CD14-positive monocyte (primary cell): ENCODE measurements around the gene WDR43. TPM values are rescaled to one million over a fixed set of nuclear protein-coding genes. Genes with fewer than 3 reads are reported as not detected.
A peak's percentile ranks its signal among the peaks of the same experiment; 100 is the strongest.

Experiments
- DNase-seq, 3 donors: peaks; one replicate each; pipeline ENCODE4 v3.0.0-alpha.2; 2011 to 2022
- H2AFZ ChIP-seq: 2 replicates; pipeline ENCODE4 v1.6.0; 2012; ENCODE audit warnings: mild to moderate bottlenecking, low read depth, low read length, inconsistent platforms; ENCODE audit not compliant: insufficient read depth, poor library complexity, severe bottlenecking
- H3K27ac ChIP-seq, 2 donors: 1 replicate in 1 of 2; 2 replicates in 1 of 2; pipeline ENCODE4 v1.5.1; 2012 to 2013; ENCODE audit warnings: low read length in 2 of 2, control low read depth in 1 of 2, inconsistent platforms in 1 of 2, low read depth in 1 of 2, mild to moderate bottlenecking in 1 of 2
- H3K27me3 ChIP-seq, 2 donors: one replicate each; pipeline versions ENCODE4 v1.6.0 to v1.6.1; 2011 to 2013; ENCODE audit warnings: low read length in 2 of 2; ENCODE audit not compliant: control insufficient read depth in 2 of 2, insufficient read depth in 2 of 2
- H3K36me3 ChIP-seq, 2 donors: replicated peaks in 1 of 2; 1 replicate in 1 of 2; 2 replicates in 1 of 2; pipeline versions ENCODE4 v1.5.1 to v1.6.1; 2012 to 2013; ENCODE audit warnings: low read length in 2 of 2, control low read depth in 1 of 2, inconsistent platforms in 1 of 2, mild to moderate bottlenecking in 1 of 2; ENCODE audit not compliant: insufficient read depth in 2 of 2, control insufficient read depth in 1 of 2
- H3K4me1 ChIP-seq, 2 donors: 1 replicate in 1 of 2; 2 replicates in 1 of 2; pipeline versions ENCODE4 v1.5.1 to v1.6.1; 2012 to 2013; ENCODE audit warnings: low read length in 2 of 2, control low read depth in 1 of 2, inconsistent platforms in 1 of 2, mild to moderate bottlenecking in 1 of 2, moderate library complexity in 1 of 2; ENCODE audit not compliant: insufficient read depth in 2 of 2, control insufficient read depth in 1 of 2
- H3K4me2 ChIP-seq: replicated peaks from 2 replicates; pipeline ENCODE3; 2012; ENCODE audit warnings: low read length, moderate library complexity, mild to moderate bottlenecking; ENCODE audit not compliant: poor library complexity, severe bottlenecking; ENCODE audit errors: extremely low read depth
- H3K4me3 ChIP-seq, 3 experiments: fragments of 200-600 bp in 1 of 3; sonication (generic) in 1 of 3; replicated peaks in 1 of 3; 1 replicate in 2 of 3; 2 replicates in 1 of 3; pipeline ENCODE4 v1.5.1; 2011 to 2013; ENCODE audit warnings: low read length in 3 of 3, mild to moderate bottlenecking in 3 of 3, control low read depth in 2 of 3, low read depth in 2 of 3, inconsistent platforms in 1 of 3, moderate library complexity in 1 of 3
- H3K79me2 ChIP-seq: 2 replicates; pipeline ENCODE4 v1.6.0; 2012; ENCODE audit warnings: mild to moderate bottlenecking, control low read depth, inconsistent platforms, low read length, moderate library complexity; ENCODE audit not compliant: insufficient read depth
- H3K9ac ChIP-seq: 2 replicates; pipeline ENCODE4 v1.6.0; 2017; ENCODE audit warnings: low read length, mild to moderate bottlenecking; ENCODE audit not compliant: insufficient read depth, poor library complexity, severe bottlenecking
- H3K9me3 ChIP-seq, 2 donors: replicated peaks in 1 of 2; 1 replicate in 1 of 2; 2 replicates in 1 of 2; pipeline versions ENCODE4 v1.5.1 to v1.6.1; 2012 to 2013; ENCODE audit warnings: low read length in 2 of 2, control low read depth in 1 of 2; ENCODE audit not compliant: control insufficient read depth in 1 of 2, insufficient read depth in 1 of 2
- H4K20me1 ChIP-seq: 2 replicates; pipeline ENCODE4 v1.6.0; 2012; ENCODE audit warnings: mild to moderate bottlenecking, low read length, control low read depth, moderate library complexity; ENCODE audit not compliant: insufficient read depth
- H3K27ac Mint-ChIP-seq, 7 donors: one replicate each; pipeline ENCODE4 v1.8.0; 2020; ENCODE audit warnings: mild to moderate bottlenecking in 7 of 7, mixed read lengths in 7 of 7, moderate library complexity in 6 of 7, inconsistent platforms in 2 of 7
- H3K27me3 Mint-ChIP-seq, 3 donors: one replicate each; pipeline ENCODE4 v1.8.0; 2021 to 2022; ENCODE audit warnings: low read depth in 3 of 3, mild to moderate bottlenecking in 3 of 3, mixed read lengths in 3 of 3, moderate library complexity in 3 of 3, inconsistent platforms in 1 of 3
- H3K36me3 Mint-ChIP-seq, 2 donors: one replicate each; pipeline ENCODE4 v1.8.0; 2020; ENCODE audit warnings: mixed read lengths in 2 of 2, inconsistent platforms in 1 of 2, mild to moderate bottlenecking in 1 of 2
- H3K4me1 Mint-ChIP-seq: one replicate; pipeline ENCODE4 v1.8.0; 2020; ENCODE audit warnings: mild to moderate bottlenecking, mixed read lengths
- H3K4me3 Mint-ChIP-seq, 2 donors: one replicate each; pipeline ENCODE4 v1.8.0; 2020; ENCODE audit warnings: mild to moderate bottlenecking in 2 of 2, mixed read lengths in 2 of 2, moderate library complexity in 1 of 2
- H3K9me3 Mint-ChIP-seq, 7 donors: one replicate each; pipeline ENCODE4 v1.8.0; 2020 to 2022; ENCODE audit warnings: mixed read lengths in 7 of 7, mild to moderate bottlenecking in 6 of 7, moderate library complexity in 6 of 7, inconsistent platforms in 2 of 7
- CTCF ChIP-seq: fragments of 200-600 bp; IDR thresholded peaks from one replicate; pipeline ENCODE4 v1.8.0; 2022; ENCODE audit warnings: antibody characterized with exemption, mild to moderate bottlenecking
- WGBS: methylation state at CpG from one replicate; pipeline ENCODE4 v1.1.5; 2013; ENCODE audit warnings: missing lambda C conversion rate; ENCODE audit not compliant: insufficient coverage; 5-methylcytosine and 5-hydroxymethylcytosine counted together
- intact Hi-C, 2 donors: fragments of 100-400 bp; cut with micrococcal nuclease; formaldehyde crosslinking; loops; one replicate each; pipeline versions ENCODE4 v1.15.0 to v1.15.1; 2023
- polyA plus RNA-seq, 3 donors: library from polyadenylated mRNA; depleted of rRNA in 1 of 3; unstranded in 2 of 3; stranded (reverse) in 1 of 3; fragments of 300-500 nt in 2 of 3; fragments of >200 nt in 1 of 3; fragmentation: Illumina TruSeq in 2 of 3; gene quantifications; 1 replicate in 2 of 3; 2 replicates in 1 of 3; pipeline ENCODE4 v1.2.3, GENCODE V29; 2012 to 2021

Gene WDR43
- polyA plus RNA-seq, 3 donors: 12.2 to 19.2 (median 16.1) TPM

GRCh38 chr2:28978606-28979005 is 84.1 kb downstream of the WDR43 start:
- 67% methylated on average over 3 of the region's 6 CpGs for WGBS
- H3K27me3 ChIP-seq: no peaks in the 10 kb centered on the region
- Mint-ChIP-seq H3K27ac (peak overlapping the region in 2 of 7 donors; percentile 30 to 36), H3K4me1 (no peaks in the 10 kb centered on the region), H3K9me3 (peaks cover 0 to 3% (median 0%) of the 10 kb centered on the region in 7 donors), H3K4me3 (no peak overlapping the region), H3K36me3 (no peaks in the 10 kb centered on the region), H3K27me3 (peaks cover 0 to 1% (median 0%) of the 10 kb centered on the region in 3 donors)
- H3K9me3 ChIP-seq: no peaks in the 10 kb centered on the region
- no peak overlapping the region for H3K4me3 ChIP-seq
- no peak overlapping the region for H3K9ac ChIP-seq
- H3K27ac ChIP-seq: no peak overlapping the region
- no peak for TF ChIP-seq CTCF
- DNase-seq: no peak
- H3K4me2 ChIP-seq: no peak overlapping the region
- H3K79me2 ChIP-seq: no peaks in the 10 kb centered on the region
- intact Hi-C loops: loop anchor here in 1 of 2 donors (10.0 kb wide), 1 partner anchor 866 kb away; no protein-coding TSS in a partner anchor
- no peaks in the 10 kb centered on the region for H4K20me1 ChIP-seq
- H3K4me1 ChIP-seq: no peaks in the 10 kb centered on the region
- no peaks in the 10 kb centered on the region for H3K36me3 ChIP-seq
- no peak overlapping the region for H2AFZ ChIP-seq

- H3K4me3 Mint-ChIP-seq: no peak overlapping the region
- Histone ChIP-seq H3K9me3 (no peaks in the 10 kb centered on the region), H3K79me2 (no peaks in the 10 kb centered on the region), H2AFZ (no peak overlapping the region), H3K36me3 (no peaks in the 10 kb centered on the region), H3K4me2 (no peak overlapping the region), H4K20me1 (no peaks in the 10 kb centered on the region), H3K27ac (no peak overlapping the region), H3K27me3 (no peaks in the 10 kb centered on the region), H3K4me1 (no peaks in the 10 kb centered on the region), H3K4me3 (no peak overlapping the region), H3K9ac (no peak overlapping the region)
- 90% methylated on average over 7 of the region's 7 CpGs for WGBS
- no peak for TF ChIP-seq CTCF
- H3K27ac Mint-ChIP-seq: peak overlapping the region in 1 of 7 donors; percentile 14
- no peak for DNase-seq
- peaks cover 0 to 1% (median 0%) of the 10 kb centered on the region in 3 donors for H3K27me3 Mint-ChIP-seq
- H3K36me3 Mint-ChIP-seq: no peaks in the 10 kb centered on the region
- no peaks in the 10 kb centered on the region for H3K4me1 Mint-ChIP-seq
- peaks cover 0 to 3% (median 0%) of the 10 kb centered on the region in 7 donors for H3K9me3 Mint-ChIP-seq
- intact Hi-C loops: loop anchor here in 1 of 2 donors (10.0 kb wide), 1 partner anchor 866 kb away; no protein-coding TSS in a partner anchor
Observed at GRCh38 chr2:28979041-28979440, 84.6 kb downstream of the WDR43 start.
